HuH-7 (cell line): ENCODE measurements around the gene LPP.
"Not testable (repeated sequence)": the region's sequence is repeated elsewhere in the genome, so short reads cannot be mapped to it uniquely, and the experiment has no call there.

ENCODE experiments used
- DNase-seq: peaks from one replicate; pipeline ENCODE4 v3.0.0; 2011; ENCODE audit warnings: low spot score

LPP gene

DNA sequence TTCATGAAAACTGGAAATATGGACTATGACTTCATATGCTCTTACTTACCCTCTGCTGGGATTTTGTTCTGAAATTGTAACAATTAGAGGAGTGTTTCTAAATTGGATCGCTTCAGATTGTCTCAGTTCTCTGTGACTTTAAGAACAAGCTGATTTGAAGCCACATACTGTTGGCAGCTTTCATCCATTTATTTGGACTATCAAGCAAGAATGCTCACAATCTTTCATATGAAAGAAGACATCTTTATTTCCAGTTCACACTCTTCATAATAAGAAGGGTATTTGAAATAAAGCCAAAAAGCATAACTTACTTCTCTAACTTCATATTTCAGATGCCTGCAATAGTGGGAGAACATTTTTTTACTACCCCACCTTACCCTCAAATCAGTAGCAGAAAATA is 526.2 kb downstream of the LPP start:
- DNase-seq = no peak

DNA sequence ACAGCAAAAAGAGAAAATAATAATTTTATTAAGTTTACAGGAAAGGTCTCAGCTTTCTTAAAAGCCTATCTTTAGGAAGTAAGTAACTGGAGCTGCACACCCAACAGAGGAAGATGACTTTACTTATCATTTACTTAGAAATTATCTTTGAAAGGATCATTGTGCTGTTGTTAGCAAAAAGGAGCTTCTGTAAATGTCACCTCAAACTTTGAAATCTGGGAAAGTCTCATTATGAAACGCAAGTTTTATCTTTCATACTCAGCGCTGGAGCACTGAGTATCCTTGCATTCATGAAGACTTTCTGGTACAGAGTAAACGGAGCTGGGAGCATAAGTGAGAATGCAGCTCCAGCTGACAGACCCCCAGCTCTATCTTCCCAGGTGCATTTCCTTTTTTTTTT is 526.6 kb downstream of the LPP start:
- DNase-seq = no peak

DNA sequence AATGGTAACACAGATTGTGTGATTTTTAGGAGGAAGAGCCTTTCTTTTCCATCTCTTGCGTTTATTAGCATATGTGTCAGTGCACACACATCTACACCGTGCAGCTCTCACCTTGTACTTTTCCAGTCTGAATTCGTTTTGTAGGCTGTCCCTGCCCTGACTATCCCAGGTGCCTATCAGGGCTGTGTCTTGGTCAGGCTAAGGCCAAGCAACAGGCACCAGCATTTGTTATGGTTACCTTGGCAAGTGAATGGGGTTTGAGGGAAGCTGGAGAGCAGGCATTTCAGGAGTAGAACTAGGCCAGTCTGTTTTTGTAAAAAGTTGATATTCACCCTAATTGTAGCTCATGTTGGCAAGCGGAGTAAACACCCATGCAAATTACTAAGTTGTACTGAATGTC is 528.4 kb downstream of the LPP start:
- no peak for DNase-seq

DNA sequence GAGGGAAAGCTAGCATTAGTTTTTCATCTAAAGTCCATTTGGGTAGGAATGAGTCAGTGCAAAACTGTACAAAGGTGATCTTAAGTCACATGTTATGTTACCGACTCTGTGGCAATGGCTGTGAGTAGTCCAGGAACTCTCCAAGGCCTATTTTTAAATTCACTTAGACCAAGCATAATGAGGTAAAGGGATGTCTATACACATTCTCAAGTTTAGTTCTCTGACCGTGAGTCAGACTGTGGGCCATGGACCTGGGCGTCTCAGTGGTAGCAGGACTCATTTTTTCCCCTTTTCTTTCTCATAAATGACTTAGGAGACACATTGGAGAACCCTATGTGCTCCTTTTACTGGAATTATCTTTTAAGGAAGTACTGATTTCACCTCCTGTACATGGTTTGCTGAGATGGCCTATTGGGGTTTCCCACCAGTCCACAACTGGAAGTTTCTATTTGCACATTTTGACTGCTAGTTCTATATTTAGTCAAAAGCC is 529.1 kb downstream of the LPP start:
- no peak for DNase-seq

DNA sequence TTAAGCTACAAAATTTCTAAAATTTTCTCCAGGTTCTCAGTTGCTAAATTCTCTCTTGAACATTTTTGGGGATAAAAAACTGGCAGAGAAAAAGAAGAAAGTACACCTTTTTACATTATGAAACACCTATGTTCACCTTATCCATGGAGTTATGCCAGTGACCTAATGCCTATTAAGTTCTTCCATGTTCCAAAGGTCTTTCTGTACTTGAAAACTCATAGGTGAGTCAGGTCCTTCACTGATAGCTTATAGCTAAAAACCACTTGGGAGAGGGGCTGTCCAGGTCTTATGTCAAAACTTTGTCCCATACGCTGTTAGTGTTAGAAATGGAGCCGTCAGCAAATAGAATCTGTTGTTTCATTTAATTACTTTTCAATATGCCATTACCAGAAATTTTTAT is 530.3 kb downstream of the LPP start:
- no peak for DNase-seq

DNA sequence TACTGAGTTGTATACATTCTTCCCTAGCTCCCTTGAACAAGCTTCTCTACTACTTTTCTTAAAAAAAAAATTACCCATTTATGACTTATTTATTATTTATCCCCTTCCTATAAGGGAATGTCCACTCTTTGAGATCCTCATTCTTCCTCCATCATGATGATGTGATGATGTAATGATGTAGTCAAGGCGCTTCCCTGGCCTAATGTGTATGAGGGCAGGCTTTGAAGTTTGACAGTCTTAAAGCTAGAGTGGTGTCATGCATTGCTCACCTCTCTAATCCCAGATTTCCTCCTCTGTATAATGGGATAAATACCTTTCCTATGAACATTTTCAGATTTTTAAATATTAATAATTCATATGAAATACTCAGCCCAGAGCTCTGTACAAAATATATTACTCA is 531.8 kb downstream of the LPP start:
- DNase-seq = no peak

DNA sequence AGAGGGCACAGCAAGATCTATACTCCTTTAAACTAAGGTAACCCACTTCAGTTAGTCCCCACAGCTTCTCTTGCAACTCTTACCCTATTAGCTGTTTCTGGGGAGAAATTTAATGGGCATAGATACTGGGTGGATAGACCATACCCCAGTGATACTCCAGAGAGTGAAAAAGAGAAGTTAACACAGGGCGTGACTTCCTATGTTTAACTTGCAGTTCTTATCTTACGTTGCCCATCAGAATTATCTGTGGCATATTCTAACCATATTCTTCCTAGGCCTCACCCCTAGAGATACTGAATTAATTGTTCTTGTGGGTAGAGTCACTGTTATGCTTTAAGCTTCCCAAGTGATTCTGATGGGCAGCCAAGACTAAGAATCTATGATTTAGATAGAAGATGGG is 532.4 kb downstream of the LPP start:
- DNase-seq = no peak

DNA sequence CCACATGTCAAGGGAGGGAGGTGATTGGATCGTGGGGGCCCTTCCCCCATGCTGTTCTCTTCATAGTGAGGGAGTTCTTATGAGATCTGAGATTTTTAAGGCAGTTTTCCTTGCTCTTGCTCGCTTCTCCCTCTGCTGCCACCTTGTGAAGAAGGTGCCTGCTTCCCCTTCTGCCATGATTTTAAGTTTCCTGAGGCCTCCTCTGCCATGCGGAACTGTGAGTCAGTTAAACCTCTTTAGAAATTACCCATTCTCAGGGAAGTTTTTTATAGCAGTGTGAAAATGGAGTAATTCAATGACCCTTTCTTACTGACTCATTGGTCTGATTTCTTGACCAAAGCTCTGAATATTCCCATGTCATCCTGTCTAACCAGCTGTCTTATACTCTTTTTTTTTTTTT is 533.4 kb downstream of the LPP start:
- DNase-seq = no peak

DNA sequence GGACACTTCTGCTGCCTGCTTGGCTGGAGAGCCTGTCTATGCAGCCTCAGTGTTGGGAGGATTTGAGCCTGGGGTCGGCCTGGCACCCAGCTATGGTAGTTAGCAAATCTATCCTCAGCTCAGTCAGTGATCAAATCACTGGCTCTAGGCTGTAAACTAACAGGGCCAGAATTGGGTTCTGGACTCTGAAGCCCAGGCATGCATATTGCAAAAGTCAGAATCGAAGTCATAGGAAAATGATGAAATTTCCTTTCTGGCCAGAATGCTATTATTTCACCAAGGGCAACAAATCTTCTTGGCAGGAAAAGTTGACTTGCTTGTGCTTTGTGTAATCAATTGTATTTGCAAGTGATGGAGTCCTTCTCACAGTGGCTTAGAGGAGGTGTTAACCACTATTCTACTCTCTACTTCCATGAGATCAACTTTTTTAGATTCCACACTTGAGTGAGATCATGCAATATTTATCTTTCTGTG is 535.2 kb downstream of the LPP start:
- no peak for DNase-seq

DNA sequence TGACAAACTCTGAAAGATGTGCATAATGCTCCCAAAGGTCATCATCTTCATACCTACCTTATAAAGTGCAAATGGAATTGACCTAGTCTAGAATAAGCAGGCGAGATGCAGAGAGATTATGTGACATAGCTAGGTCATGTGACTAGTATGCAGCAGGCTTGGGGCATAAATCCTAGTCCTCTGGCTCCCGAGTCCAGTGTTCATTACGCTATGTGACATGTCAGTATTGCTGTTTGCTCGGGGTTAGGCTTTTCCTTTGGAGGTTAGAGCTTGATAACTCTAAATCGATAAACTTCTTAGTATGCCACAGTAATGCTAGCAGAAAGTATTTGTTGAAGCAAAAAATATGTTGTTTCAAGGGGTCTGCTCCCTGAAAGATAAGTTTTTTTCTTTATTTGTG is 536.1 kb downstream of the LPP start:
- DNase-seq = no peak

DNA sequence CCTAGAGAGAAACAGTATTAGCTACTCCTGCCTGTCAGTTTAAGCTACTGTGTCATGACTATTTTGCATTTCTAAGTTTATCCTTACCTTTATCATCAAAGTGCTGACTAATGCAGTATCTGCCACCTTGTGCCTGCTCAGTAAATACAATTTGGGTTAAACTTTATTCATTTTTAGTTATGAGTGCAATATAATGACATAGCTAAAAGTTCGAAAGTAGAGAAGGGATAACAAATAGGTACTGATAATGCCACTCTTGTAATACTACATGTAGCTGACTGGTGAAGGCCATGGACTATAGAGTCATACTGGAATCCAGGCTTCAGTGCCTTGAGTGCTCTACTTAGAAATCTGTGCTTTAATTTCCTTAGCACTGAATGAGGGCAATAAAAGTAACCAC is 537.0 kb downstream of the LPP start:
- no peak for DNase-seq

DNA sequence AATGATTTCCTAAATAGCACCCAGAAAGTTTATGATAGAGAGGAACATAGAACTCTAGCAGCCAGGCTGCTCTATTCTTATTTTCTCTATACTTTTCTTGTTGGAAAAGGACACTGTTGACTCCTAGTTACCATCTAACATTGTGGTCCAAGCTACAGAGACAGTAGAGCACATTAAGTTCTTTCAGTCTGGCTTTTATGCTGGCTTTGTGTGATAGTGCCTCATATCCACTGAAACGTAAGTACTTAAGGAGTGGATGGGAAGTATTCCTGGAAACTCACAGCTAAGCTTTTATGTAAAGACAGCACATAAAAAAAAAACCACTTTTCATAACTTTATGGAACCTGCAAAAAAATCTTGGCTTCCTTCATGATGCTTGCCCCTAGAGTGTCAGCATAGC is 537.7 kb downstream of the LPP start:
- no peak for DNase-seq

DNA sequence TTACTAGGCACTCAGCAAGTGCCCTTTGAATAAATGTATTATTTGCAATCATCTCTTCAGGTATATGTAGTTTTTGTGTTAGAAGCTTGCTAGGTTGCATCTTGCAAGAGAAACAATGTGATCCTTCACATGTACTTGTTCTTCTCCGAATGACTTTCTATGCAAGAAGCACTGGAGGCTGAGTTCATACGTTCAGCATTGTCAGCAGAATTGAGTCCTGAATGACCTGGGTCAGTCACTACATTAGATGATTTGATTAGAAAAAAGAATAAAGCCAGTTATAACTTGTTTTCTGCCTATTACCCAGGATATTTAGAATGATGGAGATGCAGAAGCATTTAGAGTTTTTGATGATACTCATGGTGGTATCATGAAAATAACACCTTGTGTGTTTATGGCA is 538.7 kb downstream of the LPP start:
- DNase-seq = no peak

DNA sequence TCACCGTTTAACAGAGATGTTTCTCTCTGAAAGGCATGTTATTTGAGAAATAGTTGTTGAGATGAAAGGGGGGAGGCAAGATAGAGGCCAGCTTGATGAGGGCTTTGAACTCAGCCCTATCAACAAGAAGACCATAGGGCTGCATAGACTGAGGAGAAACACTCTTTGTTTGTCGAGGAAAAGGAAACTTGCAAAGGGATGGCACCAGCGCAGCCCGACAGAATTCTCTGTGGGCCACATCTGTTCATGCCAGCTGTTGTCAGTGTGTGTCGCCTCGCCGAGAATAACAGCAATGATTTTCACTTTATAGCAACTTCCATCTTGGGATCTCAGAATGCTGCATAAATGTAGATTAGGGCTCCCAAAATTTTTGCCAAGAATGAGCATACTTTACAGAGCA is 539.5 kb downstream of the LPP start:
- no peak for DNase-seq

DNA sequence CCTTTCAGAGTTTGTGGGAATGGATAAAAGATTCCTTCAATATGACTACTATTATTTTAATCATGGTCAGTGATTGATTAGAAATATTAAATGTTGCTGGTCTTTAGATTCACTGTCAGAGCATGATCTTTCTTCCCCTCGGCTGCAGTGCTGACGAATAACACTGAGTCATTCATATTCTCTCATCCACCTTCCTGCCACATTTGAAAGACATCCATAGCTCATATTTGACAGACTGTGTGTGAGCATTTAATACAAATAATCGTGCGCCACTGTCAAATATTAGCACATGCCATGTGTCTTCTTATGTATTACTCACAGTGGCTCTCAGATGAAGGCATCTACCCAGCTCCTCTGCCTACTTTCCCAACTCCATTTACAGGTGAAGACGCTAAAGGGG is 541.3 kb downstream of the LPP start:
- DNase-seq = no peak

DNA sequence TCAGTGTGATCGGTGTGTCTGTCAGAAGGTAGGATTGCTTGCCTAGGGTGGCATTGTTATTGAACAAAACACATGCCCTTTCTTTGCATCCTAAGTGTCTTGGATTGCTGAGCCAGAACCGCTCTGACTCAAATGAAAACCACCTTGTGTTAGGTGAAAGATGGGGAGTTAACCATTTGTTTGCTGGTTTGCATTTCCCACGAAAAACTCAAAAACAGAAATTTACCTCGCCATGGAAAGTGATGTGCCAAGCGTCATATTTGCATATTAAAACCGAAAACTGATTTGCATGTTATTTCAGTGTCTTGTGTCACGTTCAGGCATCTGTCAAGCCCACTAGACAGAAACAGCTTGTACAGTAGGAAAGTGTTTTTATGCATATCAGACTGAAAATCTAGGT is 543.2 kb downstream of the LPP start:
- DNase-seq = no peak

DNA sequence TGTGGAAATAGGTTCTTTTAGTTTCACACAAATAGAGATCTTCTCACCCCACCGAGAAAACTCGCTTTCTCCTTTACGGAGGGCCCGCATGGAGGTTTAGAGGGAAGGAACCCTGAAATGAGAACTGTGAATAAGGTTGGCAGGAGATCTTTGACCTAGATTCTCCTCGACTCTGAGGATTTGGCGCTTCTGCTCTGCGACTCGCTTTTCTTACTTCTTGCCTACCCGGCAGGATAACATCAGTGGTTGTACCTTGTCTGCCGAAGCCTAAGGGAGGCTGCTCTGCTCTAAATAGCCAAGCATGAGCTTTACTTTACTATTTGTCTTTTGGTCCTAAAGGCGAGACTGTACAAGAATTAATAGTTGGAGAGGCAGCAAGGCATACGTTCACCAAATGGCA is 544.5 kb downstream of the LPP start:
- DNase-seq = no peak

DNA sequence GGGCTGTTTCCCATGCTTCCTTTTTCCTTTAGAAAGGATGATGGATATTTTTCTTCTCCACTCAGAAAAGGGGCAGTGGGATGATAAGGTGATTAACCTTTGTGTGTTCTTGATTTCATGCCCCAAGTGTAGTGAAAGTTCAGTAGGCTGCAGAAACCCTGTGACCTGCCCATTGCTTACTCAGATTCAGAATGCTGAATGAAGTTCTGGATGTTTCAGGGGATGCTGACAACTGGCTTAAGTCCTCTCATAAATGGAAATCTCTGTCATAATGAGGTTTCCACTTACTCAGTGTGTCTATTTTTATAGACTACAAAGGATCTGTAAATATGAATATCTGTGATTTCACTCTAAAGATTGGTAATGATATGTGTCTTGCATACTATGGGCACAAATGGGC is 546.5 kb downstream of the LPP start:
- DNase-seq = no peak

DNA sequence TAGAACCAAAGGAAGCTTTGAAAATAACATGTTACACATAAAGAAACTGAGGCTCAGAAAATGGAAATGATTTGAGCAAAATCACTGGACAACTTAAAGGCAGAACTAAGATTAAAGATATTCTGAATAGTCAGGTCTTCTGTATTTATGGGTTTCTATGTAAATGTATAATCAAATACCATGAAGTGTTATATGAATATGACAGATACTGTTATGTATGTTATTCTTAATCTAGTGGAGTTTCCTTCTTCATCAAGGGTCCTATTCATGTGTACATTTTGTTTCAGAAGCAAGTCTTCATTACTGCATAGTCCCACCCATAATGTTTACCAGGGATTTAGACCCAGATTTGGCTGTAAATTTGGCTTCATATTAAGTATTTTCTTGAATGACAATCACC is 547.0 kb downstream of the LPP start:
- DNase-seq = no peak

DNA sequence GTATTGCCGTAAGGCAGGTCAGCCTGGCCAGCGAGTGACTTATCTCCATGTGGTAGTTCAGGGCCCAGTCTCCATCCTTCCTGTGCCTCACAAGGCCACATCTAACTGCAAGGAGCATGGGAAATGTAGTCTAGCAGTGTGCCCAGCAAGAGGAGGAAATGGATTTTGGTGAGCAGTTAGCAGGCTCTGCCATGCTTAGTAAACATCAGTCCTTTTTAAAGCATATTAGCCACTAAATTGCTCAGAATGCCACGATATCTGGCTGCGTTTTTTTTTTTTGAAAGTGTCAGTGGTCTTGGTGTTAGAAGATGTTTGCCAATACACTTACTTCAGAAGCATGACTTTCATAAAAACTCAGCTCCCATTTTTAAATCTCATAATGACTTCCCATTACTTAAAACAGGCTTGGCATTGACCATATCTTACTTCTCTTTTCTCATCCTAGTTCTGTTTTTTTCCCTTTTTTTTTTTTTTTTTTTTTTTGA is 547.6 kb downstream of the LPP start:
- DNase-seq = no peak

DNA sequence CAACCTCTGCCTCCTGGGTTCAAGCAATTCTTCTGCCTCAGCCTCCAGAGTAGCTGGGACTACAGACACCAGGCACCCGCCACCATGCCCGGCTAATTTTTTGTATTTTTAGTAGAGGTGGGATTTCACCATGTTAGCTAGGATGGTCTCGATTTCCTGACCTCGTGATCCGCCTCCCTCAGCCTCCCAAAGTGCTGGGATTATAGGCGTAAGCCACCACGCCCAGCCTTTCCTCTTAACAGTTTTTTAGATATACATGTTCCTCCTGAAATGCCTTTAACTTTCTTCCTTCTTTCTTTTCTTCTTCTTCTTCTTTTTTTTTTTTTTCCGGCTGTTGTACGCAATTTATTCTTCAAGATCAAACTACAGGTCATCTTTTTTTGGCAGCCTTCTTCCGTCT is 548.1 kb downstream of the LPP start:
- not testable (repeated sequence) for DNase-seq

DNA sequence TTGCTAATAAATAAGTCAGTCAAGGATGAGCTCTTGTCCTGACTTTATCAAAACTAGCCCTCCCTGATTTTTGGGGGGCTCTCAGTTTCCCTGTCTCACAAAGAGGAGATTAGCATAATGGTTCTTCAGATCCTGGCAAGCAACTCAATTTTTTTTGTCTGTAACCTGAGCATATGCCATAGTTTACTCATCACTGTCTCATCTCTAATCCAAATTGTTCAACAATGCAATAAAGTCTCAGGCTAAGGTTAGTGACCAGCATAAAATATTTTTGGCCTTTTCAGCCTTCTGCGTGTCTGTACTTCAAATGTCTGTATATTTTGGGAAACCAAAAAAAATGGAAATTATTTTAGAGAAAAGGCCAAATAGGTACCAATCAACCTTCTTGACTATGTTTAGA is 552.2 kb downstream of the LPP start:
- no peak for DNase-seq

DNA sequence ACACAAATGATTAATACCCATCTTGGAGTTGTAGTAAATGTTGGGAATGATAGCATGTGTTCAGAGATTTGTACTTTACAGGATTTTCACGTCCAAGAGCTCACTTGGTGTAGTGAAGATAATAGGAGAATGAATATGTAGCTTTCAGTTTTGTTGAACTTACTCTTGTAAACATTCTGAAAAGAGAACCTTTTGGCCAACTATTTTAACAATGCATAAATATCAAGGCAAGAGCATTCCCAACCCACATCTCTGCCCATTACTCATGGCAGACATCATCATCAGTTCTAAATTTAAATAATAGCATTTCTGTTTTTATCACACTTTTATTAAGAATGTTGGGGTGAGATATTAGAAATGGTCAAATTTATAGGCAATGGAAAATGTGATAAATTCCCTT is 552.6 kb downstream of the LPP start:
- no peak for DNase-seq

DNA sequence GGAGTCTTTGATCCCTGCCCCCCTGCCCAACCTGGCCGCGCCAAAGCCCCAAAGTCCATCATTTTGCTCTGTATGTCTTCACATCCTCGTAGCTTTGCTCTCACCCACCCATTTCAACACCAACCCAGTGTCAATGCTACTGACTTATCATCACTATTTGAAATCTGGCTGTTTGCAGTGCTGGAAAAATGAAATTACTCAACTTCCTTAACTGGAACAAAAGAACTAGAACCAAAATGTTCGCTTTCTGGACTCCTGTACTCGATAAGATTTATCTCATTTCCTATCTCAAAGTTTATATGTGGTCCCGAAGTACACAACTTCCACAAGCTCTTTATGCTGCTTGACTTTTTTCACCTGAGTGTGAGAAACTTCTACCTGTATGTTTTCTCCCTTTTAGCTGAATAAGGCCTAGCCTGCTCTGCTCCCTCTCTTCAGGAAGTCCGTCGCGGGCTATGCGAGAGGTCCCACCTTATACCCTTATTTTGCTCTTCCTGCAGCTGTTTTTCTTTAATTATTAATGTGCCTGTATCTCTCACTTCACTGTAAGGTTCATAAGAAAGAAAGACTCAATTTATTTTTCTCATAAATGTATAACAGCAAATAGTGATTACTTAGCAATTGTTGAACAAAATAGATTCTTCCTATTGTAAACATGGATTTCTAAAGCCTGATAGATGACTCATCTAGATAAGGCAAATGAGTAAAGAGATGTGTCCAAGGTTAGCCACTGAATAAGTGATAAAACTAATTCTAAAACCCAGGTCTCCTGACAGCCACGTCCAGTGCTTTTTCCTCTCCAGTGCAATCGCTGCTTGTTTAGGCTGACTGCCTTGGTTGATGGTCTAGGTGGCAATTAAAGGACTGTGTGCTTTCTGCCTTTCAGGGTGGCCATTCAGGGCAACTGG is 553.7 kb downstream of the LPP start:
- no peak for DNase-seq
